ENCODE measurements around the gene UBE2S.
A peak's percentile ranks its signal among the peaks of the same experiment; 100 is the strongest.
"Not testable (repeated sequence)": the region's sequence is repeated elsewhere in the genome, so short reads cannot be mapped to it uniquely, and the experiment has no call there.

The UBE2S gene

DNA sequence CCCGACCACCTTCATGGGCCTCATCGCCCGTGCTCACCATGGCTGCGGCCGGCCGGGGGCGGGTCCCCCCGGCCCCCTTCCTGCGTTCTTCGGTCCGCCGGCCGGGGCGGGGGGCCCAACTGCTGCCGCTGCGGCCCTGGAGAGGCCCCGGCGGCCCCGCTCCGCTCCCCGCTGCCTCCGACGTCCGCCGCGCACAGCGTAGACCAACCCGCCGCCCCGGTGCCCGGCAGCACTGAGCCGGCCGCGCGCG, at the start of gene UBE2S:
UBE2S (minus strand) TSS at position 239 of the 250 bp plus-strand sequence; CDS start at position 40, 199 bp downstream.
- H3K27me3 Mint-ChIP-seq, H3K9me3 Mint-ChIP-seq: not testable (repeated sequence)
- H3K4me1 Mint-ChIP-seq: peaks cover 32% of the 10 kb centered on the region
- peak within 1 kb of the TSS; percentile 95 for H3K27ac Mint-ChIP-seq
- peaks cover 14% of the 10 kb centered on the region for H3K36me3 Mint-ChIP-seq
- peak within 1 kb of the TSS; percentile 90 for H3K4me3 Mint-ChIP-seq

DNA sequence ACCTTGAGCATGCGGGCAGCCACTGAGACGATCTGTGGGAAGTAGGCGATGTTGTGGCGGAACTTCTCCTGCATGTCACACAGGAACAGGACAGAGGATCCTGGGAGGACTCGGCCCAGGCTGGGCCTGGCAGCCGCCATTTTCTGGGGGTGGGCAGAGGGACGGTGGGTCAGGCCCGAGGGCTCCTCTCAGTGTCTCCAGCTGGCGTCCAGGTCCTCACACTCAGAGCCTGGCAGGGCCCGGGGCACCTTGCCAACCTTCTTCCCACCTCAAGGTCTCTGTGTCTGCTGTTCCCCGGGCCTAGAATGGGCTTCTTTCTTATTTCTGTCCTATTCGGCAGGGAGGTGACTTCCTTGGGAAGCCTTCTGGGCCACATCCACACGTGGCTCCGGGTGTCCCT, 48.8 kb upstream of the UBE2S start:
- Mint-ChIP-seq H3K27ac (no peak overlapping the region), H3K4me3 (no peak overlapping the region), H3K36me3 (peaks cover 10% of the 10 kb centered on the region), H3K4me1 (peaks cover 22% of the 10 kb centered on the region), H3K27me3 (peaks cover 9% of the 10 kb centered on the region), H3K9me3 (no peaks in the 10 kb centered on the region)

GRCh38 chr19:55455576-55456235, 48.1 kb upstream of the UBE2S start:
- H3K36me3 Mint-ChIP-seq: peaks cover 10% of the 10 kb centered on the region

DNA sequence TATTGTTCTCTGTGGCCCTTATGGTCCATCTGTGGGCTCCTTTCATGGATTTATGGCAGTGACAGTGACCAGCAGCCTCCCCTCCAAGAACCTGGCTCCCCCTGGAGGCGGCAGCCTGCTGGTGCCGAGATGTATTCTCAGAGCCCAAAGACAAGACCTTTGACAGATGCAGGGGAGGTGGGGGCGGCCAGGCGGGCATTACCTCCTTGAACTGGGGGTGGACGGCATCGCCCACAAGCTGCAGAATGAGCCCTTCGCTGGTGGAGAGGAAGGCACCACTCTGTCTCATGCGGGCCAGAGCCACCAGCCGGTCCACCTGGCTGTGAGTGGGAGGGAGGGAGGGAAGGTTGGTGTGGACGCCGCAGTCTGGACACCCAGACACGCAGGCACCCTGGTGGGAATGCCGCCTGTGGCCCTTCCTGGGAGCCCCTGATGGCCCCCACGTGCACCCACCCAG, 47.2 kb upstream of the UBE2S start:
- H3K4me3 Mint-ChIP-seq: no peak overlapping the region
- peaks cover 10% of the 10 kb centered on the region for H3K36me3 Mint-ChIP-seq
- H3K4me1 Mint-ChIP-seq: peaks cover 15% of the 10 kb centered on the region
- H3K27ac Mint-ChIP-seq: no peak overlapping the region
- H3K9me3 Mint-ChIP-seq: no peaks in the 10 kb centered on the region
- H3K27me3 Mint-ChIP-seq: peaks cover 14% of the 10 kb centered on the region

More at GRCh38 chr19:55455576-55456235, 48.1 kb upstream of the UBE2S start:
- H3K4me1 Mint-ChIP-seq: peaks cover 20% of the 10 kb centered on the region
- H3K27me3 Mint-ChIP-seq: peaks cover 11% of the 10 kb centered on the region
- no peak overlapping the region for H3K4me3 Mint-ChIP-seq
- no peaks in the 10 kb centered on the region for H3K9me3 Mint-ChIP-seq
- H3K27ac Mint-ChIP-seq: no peak overlapping the region

DNA sequence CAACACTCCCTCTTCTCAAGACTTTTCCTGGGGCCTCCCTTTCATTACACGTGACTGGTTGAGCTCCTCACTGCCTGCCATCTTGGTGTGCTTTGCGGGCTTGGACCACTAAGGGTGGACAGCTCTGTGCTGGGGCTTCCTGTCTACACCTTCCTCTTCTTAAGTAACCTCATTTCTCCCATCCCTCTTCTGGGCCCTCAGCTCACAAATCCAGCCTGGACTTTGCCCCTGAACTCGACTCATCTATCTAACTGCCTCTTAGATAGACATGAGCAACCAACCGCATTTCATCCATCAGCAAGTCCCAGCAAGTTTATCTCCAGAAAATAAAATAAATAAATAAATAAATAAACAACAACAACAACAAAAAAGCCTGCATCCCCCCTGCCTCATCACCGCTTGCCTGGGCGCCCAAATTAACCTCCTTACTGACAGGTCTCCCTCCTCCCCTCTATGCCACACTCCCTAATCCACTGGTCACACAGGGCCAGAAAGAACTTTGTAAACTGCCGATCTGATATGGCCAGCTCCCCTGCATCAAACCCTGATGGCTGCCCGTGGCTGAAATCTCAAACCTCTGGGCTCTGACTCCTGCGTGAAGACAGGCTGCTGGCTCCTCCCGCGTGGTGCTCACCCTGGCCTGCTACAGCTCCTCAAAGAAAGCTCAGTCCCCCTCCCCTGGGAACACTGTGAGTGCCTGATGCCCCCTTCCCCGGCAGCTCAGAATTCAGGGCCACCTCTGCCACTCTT, 46.1 kb upstream of the UBE2S start:
- Mint-ChIP-seq H3K9me3 (no peaks in the 10 kb centered on the region), H3K4me1 (peaks cover 15% of the 10 kb centered on the region), H3K4me3 (peak overlapping the region; percentile 71), H3K36me3 (peaks cover 10% of the 10 kb centered on the region), H3K27me3 (peaks cover 15% of the 10 kb centered on the region), H3K27ac (no peak overlapping the region)

DNA sequence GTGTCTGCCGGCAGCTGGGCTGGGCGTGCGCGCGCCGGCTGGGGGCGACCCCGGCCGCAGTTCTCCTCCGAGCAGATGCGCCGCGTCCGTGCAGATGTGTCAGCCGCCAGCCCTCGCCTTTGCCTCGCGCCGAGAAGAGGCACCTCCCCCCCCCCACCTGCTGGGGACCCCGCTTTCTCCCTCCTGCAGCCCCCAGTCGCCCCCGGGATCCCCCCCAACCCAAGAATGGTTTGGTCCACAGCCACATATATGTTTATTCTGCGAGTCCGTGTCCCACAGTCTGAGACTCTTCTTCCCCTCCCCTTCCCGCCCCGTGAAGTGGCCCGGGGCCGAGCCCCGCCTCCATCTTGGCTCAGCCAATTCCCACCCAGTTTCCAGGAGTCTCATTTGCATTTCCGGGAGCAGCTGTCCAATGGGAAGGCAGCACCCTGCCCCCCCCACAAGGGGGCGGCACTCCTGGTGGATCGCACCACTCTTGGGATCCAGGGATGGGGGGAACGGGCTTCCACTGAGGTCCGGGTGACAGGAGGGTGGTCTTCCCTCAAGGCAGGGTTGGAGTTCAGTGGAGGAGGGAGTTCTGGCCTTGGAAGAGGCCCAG, 45.3 kb upstream of the UBE2S start:
- Mint-ChIP-seq H3K9me3 (no peaks in the 10 kb centered on the region), H3K27ac (no peak overlapping the region), H3K36me3 (peaks cover 10% of the 10 kb centered on the region), H3K4me3 (peak overlapping the region; percentile 71), H3K4me1 (peaks cover 15% of the 10 kb centered on the region), H3K27me3 (peaks cover 15% of the 10 kb centered on the region)

DNA sequence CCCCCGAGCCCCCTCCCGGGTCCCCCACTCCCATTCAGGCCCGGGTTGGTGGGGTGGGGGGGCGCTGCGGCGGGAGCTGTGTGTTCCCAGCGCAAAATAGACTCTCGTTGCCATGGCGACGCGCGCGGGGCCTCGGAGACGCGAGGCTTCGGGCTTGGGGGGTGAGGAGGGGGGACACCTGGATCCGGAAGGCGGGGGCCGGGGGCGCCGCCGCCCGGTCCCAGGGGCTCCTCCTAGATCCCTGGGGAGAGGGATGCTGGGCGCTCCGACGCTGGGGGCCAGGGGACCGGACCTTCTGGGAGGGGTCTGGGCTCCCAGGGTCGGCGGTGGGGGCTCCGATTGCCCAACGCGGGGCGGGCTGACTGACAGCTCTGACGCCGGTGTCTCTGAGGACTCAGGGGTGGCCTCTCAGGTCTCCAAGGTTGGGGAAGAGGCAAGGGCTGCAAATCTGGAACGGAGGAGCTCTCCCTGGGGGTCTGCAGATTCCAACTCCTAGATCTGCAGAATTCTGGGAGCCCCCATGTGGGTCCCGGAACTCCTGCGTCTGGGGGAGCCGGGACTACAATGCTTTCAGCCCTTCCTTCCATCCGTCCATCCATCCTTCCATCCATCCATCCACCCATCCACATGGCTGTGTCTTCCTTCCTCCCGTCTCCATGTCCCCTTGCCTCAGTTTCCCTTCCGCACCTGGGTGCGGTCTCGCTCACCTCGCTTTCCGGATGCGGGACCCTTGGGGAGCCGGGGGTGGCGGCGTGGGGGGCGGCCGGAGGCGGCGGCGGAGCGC, 44.6 kb upstream of the UBE2S start:
- Mint-ChIP-seq H3K27me3 (peaks cover 15% of the 10 kb centered on the region), H3K36me3 (peaks cover 10% of the 10 kb centered on the region), H3K4me1 (peaks cover 15% of the 10 kb centered on the region), H3K27ac (no peak overlapping the region), H3K9me3 (no peaks in the 10 kb centered on the region), H3K4me3 (peak overlapping the region; percentile 75)

DNA sequence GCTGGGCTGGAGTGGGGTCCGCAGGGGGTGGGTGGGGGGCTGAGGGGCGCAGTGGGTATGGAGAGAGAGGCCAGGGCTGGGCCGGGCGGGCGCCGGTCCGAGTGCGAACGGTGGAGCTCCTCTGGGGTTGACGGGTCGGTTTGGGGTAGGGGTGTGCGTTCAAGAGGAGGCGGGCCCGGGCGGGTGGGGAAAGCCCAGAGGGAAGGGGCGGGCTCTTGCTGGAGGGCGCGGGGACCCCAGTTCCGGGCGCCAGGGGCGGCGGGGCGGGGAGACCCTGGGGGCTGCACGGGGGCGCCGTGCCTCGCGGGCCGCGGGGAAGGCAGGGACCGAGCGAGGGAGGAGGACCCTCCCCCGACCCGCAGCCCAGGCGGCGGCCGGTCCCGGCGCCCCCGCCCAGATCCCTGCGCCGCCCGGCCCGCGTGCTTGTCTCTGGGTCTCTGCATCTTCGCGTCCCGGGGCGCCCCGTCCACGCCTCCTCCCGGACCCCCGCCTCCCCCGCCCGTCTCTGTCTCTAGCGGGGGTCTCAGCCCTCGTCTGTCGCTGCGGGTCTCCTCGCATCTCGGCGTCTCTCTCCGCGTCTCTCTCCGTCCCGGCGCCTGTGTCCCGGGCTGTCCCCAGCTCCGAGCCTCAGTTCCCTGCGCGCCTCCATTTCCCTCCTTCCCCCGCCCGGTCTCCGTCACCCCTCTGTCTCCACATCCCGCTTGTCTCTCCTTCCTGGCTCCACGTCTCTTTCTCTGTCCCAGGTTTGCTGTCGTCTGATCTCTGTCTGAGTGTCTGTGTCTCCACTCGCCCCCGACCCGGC, 43.8 kb upstream of the UBE2S start:
- H3K4me3 Mint-ChIP-seq: peak overlapping the region; percentile 75
- peaks cover 15% of the 10 kb centered on the region for H3K27me3 Mint-ChIP-seq
- H3K4me1 Mint-ChIP-seq: peaks cover 15% of the 10 kb centered on the region
- H3K9me3 Mint-ChIP-seq: no peaks in the 10 kb centered on the region
- H3K27ac Mint-ChIP-seq: no peak overlapping the region
- peaks cover 10% of the 10 kb centered on the region for H3K36me3 Mint-ChIP-seq

- Mint-ChIP-seq H3K36me3 (peaks cover 4% of the 10 kb centered on the region), H3K27me3 (peaks cover 22% of the 10 kb centered on the region), H3K4me3 (no peak overlapping the region), H3K27ac (no peak overlapping the region), H3K4me1 (peaks cover 15% of the 10 kb centered on the region), H3K9me3 (no peaks in the 10 kb centered on the region)
These were observed 41.9 kb upstream of the UBE2S start for GRCh38 chr19:55449469-55449868.

GRCh38 chr19:55448175-55448490, 40.5 kb upstream of the UBE2S start:
- not testable (repeated sequence) for H3K9me3 Mint-ChIP-seq, H3K27ac Mint-ChIP-seq, H3K36me3 Mint-ChIP-seq, H3K4me3 Mint-ChIP-seq
- Mint-ChIP-seq H3K4me1 (peaks cover 16% of the 10 kb centered on the region), H3K27me3 (peaks cover 28% of the 10 kb centered on the region)

GRCh38 chr19:55447421-55448174, 40.0 kb upstream of the UBE2S start:
- H3K27ac Mint-ChIP-seq: no peak overlapping the region
- no peaks in the 10 kb centered on the region for H3K36me3 Mint-ChIP-seq
- H3K4me3 Mint-ChIP-seq: no peak overlapping the region
- no peaks in the 10 kb centered on the region for H3K9me3 Mint-ChIP-seq
- H3K4me1 Mint-ChIP-seq: peaks cover 19% of the 10 kb centered on the region
- H3K27me3 Mint-ChIP-seq: peaks cover 30% of the 10 kb centered on the region

- H3K4me3 Mint-ChIP-seq: no peak overlapping the region
- H3K36me3 Mint-ChIP-seq: no peaks in the 10 kb centered on the region
- peaks cover 37% of the 10 kb centered on the region for H3K27me3 Mint-ChIP-seq
- no peak overlapping the region for H3K27ac Mint-ChIP-seq
- no peaks in the 10 kb centered on the region for H3K9me3 Mint-ChIP-seq
- peaks cover 22% of the 10 kb centered on the region for H3K4me1 Mint-ChIP-seq
These were observed 38.5 kb upstream of the UBE2S start for GRCh38 chr19:55446060-55446459.

DNA sequence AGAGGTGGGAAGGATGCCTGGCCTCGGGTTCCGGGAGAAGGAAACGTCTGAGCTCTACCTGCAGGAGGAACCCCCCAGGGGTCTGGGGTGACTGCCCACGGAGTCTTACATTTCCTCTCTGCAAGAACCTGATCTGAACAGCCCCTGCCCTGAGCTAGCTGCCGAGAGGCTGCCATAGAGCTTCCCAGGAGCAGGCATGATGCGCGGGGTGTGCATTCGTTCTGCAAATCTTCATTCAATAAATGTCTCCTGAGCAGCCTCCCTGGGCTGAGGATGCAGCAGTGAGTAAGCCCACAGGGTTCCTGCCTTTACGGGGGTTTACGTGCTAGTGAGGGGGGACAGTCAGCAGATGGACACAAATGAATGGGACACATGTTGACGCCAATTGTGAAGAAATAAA, 37.1 kb upstream of the UBE2S start:
- Mint-ChIP-seq H3K27me3 (peaks cover 40% of the 10 kb centered on the region), H3K9me3 (no peaks in the 10 kb centered on the region), H3K4me3 (no peak overlapping the region), H3K4me1 (peaks cover 21% of the 10 kb centered on the region), H3K27ac (peak overlapping the region; percentile 65), H3K36me3 (no peaks in the 10 kb centered on the region)

DNA sequence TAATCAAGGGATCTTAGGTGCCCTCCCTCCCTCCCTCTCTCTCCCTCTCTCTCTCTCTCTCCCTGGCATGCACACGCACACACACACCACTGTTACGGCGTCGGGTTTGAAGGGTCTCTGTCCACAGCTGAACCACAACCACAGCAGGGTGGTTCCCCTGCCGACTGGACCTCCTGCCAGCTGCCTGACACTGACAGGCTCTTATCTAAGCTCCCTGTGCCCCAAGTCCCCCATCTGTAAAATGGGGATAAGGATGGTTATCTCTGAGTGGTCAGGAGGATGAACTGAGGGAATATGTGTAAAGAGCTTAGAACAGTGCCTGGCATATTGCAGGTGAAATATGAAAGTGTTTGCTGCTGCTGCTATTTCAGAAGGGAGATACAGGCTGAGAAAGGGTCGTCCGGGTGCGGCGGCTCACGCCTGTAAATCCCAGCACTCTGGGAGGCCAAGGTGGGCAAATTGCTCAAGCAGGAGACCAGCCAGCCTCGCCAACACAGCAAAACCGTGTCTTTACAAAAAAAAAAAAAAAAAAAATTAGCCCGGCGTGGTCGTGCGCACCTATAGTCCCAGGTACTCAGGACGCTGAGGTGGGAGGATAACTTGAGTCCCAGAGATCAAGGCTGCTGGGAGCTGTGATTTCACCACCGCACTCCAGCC, 36.4 kb upstream of the UBE2S start:
- H3K27ac Mint-ChIP-seq: no peak overlapping the region
- no peaks in the 10 kb centered on the region for H3K36me3 Mint-ChIP-seq

More for the DNA sequence above, 36.4 kb upstream of the UBE2S start:
- no peaks in the 10 kb centered on the region for H3K9me3 Mint-ChIP-seq
- no peak overlapping the region for H3K4me3 Mint-ChIP-seq
- peaks cover 47% of the 10 kb centered on the region for H3K27me3 Mint-ChIP-seq
- peaks cover 21% of the 10 kb centered on the region for H3K4me1 Mint-ChIP-seq

All from activated naive CD4-positive, alpha-beta T cell treated with anti-CD3 and anti-CD28 coated beads, Interleukin-2, amount 50 U/mL, for 24 hours (primary cell).